Fibroblast of skin of right biceps (primary cell): ENCODE results near the gene FLNB.

Experiments used
- DNase-seq: peaks from one replicate; pipeline ENCODE4 v3.0.0-alpha.2; 2013

FLNB gene

GRCh38 chr3:58112185-58112535 lies 103.9 kb downstream of the FLNB start:
- no peak for DNase-seq

- DNase-seq = no peak
These were observed 107.0 kb downstream of the FLNB start for GRCh38 chr3:58115175-58115574.

- no peak for DNase-seq
These were observed 108.1 kb downstream of the FLNB start for GRCh38 chr3:58116161-58116955.

- DNase-seq = no peak
These were observed 108.8 kb downstream of the FLNB start for GRCh38 chr3:58116985-58117384.

GRCh38 chr3:58117561-58118181 lies 109.4 kb downstream of the FLNB start:
- DNase-seq = peak; percentile 38

GRCh38 chr3:58119186-58119585 lies 111.0 kb downstream of the FLNB start:
- no peak for DNase-seq

- DNase-seq = no peak
These were observed 112.0 kb downstream of the FLNB start for GRCh38 chr3:58120075-58120812.

GRCh38 chr3:58121183-58121582 lies 113.0 kb downstream of the FLNB start:
- no peak for DNase-seq

- DNase-seq = no peak
These were observed 114.9 kb downstream of the FLNB start for GRCh38 chr3:58122936-58123700.

- no peak for DNase-seq
These were observed 116.2 kb downstream of the FLNB start for GRCh38 chr3:58124387-58124786.

- DNase-seq = no peak
These were observed 121.0 kb downstream of the FLNB start for GRCh38 chr3:58129041-58129770.

GRCh38 chr3:58130591-58130990 lies 122.4 kb downstream of the FLNB start:
- no peak for DNase-seq

GRCh38 chr3:58131101-58131825 lies 123.0 kb downstream of the FLNB start:
- no peak for DNase-seq

GRCh38 chr3:58132850-58133249 lies 124.6 kb downstream of the FLNB start:
- DNase-seq = no peak

- no peak for DNase-seq
These were observed 126.2 kb downstream of the FLNB start for GRCh38 chr3:58134468-58134867.

- DNase-seq = no peak
These were observed 127.7 kb downstream of the FLNB start for GRCh38 chr3:58135712-58136543.

GRCh38 chr3:58137306-58137705 lies 129.1 kb downstream of the FLNB start:
- no peak for DNase-seq

- no peak for DNase-seq
These were observed 133.6 kb downstream of the FLNB start for GRCh38 chr3:58141766-58142345.

GRCh38 chr3:58143417-58144055 lies 135.3 kb downstream of the FLNB start:
- no peak for DNase-seq
